Measurements from ENCODE around the gene DPRX. TPM values are rescaled to one million over a fixed set of nuclear protein-coding genes. Genes with fewer than 3 reads are reported as not detected.

The DPRX gene
- total and polyA plus RNA-seq, 10 donors = not detected

DNA sequence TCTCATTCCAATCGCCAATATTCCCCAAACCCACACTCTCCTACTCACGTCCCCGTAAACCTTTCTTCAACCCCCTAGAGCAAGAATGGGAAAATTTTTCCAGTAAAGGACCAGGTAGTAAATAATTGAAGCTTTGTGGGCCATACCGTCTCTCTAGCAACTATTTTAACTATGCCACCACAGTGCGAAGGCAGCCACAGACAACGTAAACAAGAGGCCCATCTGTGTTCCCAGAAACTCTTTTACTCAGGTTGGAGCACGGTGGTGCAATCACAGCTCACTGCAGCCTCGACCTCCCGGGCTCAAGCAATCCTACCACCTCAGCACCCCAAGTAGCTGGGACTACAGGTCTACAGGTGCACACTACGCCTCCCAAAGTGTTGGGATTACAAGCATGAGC is 3.0 kb downstream of the DPRX start:
- 74 to 89% (median 82%) methylated on average over 9 to 10 of the region's 10 CpGs for WGBS, 5 donors
- H3K4me3 ChIP-seq = no peak overlapping the region
- H3K4me1 ChIP-seq = no peaks in the 10 kb centered on the region

GRCh38 chr19:53639471-53639870 is 7.7 kb downstream of the DPRX start:
- DNase-seq = no peak
- H3K4me1 ChIP-seq = no peaks in the 10 kb centered on the region
- H3K27me3 ChIP-seq (replicated peaks in 1 of 7) = no peaks in the 10 kb centered on the region
- TF ChIP-seq, protein P1, sequence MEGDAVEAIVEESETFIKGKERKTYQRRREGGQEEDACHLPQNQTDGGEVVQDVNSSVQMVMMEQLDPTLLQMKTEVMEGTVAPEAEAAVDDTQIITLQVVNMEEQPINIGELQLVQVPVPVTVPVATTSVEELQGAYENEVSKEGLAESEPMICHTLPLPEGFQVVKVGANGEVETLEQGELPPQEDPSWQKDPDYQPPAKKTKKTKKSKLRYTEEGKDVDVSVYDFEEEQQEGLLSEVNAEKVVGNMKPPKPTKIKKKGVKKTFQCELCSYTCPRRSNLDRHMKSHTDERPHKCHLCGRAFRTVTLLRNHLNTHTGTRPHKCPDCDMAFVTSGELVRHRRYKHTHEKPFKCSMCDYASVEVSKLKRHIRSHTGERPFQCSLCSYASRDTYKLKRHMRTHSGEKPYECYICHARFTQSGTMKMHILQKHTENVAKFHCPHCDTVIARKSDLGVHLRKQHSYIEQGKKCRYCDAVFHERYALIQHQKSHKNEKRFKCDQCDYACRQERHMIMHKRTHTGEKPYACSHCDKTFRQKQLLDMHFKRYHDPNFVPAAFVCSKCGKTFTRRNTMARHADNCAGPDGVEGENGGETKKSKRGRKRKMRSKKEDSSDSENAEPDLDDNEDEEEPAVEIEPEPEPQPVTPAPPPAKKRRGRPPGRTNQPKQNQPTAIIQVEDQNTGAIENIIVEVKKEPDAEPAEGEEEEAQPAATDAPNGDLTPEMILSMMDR (IDR thresholded peaks at IDR 0.05 in 8 of 11, conservative IDR thresholded peaks at IDR 0.05 in 3 of 11) = no peak
- TF ChIP-seq POLR2A (IDR thresholded peaks at IDR 0.05) (no peak), POLR2AphosphoS5 (IDR thresholded peaks at IDR 0.05) (no peak)
- H3K27ac ChIP-seq = no peak overlapping the region
- intact Hi-C loops (cut with DNase I; ENCODE audit: low total_unique reads) = no loop called here
- peaks cover 0 to 30% (median 1%) of the 10 kb centered on the region in 8 donors for H3K9me3 ChIP-seq
- WGBS, 5 donors = 79 to 88% (median 87%) methylated on average over 7 of the region's 7 CpGs
- H3K4me3 ChIP-seq = no peak overlapping the region
- no peaks in the 10 kb centered on the region for H3K36me3 ChIP-seq

More for the DNA sequence above, 3.0 kb downstream of the DPRX start:
- Histone ChIP-seq H3K9me3 (peaks cover 0 to 40% (median 1%) of the 10 kb centered on the region in 8 donors), H3K27ac (no peak overlapping the region), H3K27me3 (replicated peaks in 1 of 7) (no peaks in the 10 kb centered on the region), H3K36me3 (no peaks in the 10 kb centered on the region)
- no peak for DNase-seq
- intact Hi-C loops (cut with DNase I; ENCODE audit: low total_unique reads) = no loop called here
- no peak for TF ChIP-seq POLR2AphosphoS5 (IDR thresholded peaks at IDR 0.05)
- TF ChIP-seq, protein P1 (IDR thresholded peaks at IDR 0.05 in 8 of 11, conservative IDR thresholded peaks at IDR 0.05 in 3 of 11) = no peak
- TF ChIP-seq POLR2A (IDR thresholded peaks at IDR 0.05) = no peak

- TF ChIP-seq, protein P1 (IDR thresholded peaks at IDR 0.05 in 8 of 11, conservative IDR thresholded peaks at IDR 0.05 in 3 of 11) = no peak
- TF ChIP-seq POLR2A (IDR thresholded peaks at IDR 0.05) (no peak), POLR2AphosphoS5 (IDR thresholded peaks at IDR 0.05) (no peak)
- Histone ChIP-seq H3K27me3 (replicated peaks in 1 of 7) (peaks cover 0 to 3% (median 0%) of the 10 kb centered on the region in 7 donors), H3K4me1 (no peaks in the 10 kb centered on the region), H3K36me3 (no peaks in the 10 kb centered on the region), H3K4me3 (no peak overlapping the region), H3K9me3 (peaks cover 0 to 22% (median 8%) of the 10 kb centered on the region in 8 donors), H3K27ac (no peak overlapping the region)
- DNase-seq = no peak
- intact Hi-C loops (cut with DNase I; ENCODE audit: low total_unique reads) = no loop called here
- WGBS, 5 donors = 72 to 85% (median 84%) methylated on average over 8 of the region's 8 CpGs
These were observed 10.7 kb downstream of the DPRX start for GRCh38 chr19:53642381-53643099.

- intact Hi-C loops (cut with DNase I; ENCODE audit: low total_unique reads) = no loop called here
- H3K9me3 ChIP-seq = peaks cover 0 to 32% (median 19%) of the 10 kb centered on the region in 8 donors
- H3K36me3 ChIP-seq = no peaks in the 10 kb centered on the region
- no peaks in the 10 kb centered on the region for H3K4me1 ChIP-seq
- no peak overlapping the region for H3K27ac ChIP-seq
- H3K4me3 ChIP-seq = no peak overlapping the region
- peaks cover 0 to 3% (median 0%) of the 10 kb centered on the region in 7 donors for H3K27me3 ChIP-seq (replicated peaks in 1 of 7)
- DNase-seq = no peak
- TF ChIP-seq POLR2A (IDR thresholded peaks at IDR 0.05) = no peak
- TF ChIP-seq, protein P1 (IDR thresholded peaks at IDR 0.05 in 8 of 11, conservative IDR thresholded peaks at IDR 0.05 in 3 of 11) = no peak
- TF ChIP-seq POLR2AphosphoS5 (IDR thresholded peaks at IDR 0.05) = no peak
- WGBS, 5 donors = 62 to 90% (median 82%) methylated on average over 4 of the region's 4 CpGs
These were observed 12.4 kb downstream of the DPRX start for GRCh38 chr19:53644061-53644816.
